ENCODE results near the gene ABCB4.

The ABCB4 gene

DNA sequence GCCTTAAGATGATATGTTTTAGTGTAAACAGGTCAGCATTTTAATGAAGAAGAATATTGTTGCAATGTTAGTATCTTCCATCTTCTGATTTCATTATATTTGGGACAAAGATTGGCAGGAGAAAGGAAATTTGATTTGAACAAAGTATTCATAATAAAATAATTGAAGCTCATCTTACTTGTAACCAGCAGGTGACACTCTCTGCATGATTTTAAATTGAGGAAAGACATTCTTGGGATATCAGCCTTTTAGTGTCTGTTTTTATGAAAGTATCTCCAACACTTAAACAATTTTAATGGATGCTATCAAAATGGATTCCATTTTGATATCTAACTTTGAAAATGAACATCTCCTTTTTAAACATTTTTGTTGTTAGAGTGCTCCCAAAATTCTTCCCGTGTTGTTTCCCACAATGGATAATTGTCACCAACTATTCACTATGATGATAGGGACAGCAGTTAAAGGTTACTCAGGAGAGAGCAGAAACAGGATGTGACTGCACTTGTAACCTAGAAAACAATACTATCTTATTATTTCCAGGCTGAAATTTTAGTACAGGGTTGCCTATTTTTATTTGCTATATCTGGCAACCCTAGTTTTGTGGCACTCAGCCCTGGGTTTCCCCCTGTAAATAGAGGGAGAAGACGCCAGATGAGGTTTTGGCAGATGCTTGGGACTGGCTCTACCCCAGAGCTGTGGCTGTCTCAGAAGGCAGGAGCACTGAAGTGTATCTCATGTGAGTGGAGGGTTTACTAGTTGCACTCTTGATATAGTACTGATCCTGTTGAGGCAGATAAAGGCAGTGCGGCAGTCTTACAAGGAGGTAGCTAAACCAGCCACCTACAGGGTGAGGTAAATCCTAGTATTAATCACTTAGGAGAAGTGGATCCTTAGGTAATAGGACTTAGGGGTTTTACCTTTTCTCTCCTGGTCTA lies 31.0 kb upstream of the ABCB4 start:
- Histone ChIP-seq H3K9ac (ENCODE audit: low read depth in 1 of 2, low read length in 2 of 2) (no peak overlapping the region), H3K27ac (ENCODE audit: low read depth in 2 of 2, low read length in 2 of 2) (no peak overlapping the region), H3K27me3 (ENCODE audit: control insufficient read depth in 2 of 2, insufficient read depth in 2 of 2, low read length in 2 of 2) (no peaks in the 10 kb centered on the region), H3K4me3 (ENCODE audit: low read length in 2 of 2) (no peak overlapping the region), H3K36me3 (ENCODE audit: control insufficient read depth in 2 of 2, insufficient read depth in 2 of 2, low read length in 2 of 2) (no peaks in the 10 kb centered on the region), H3K4me1 (ENCODE audit: control insufficient read depth in 2 of 2, insufficient read depth in 2 of 2, low read length in 2 of 2) (no peaks in the 10 kb centered on the region), H3K9me3 (ENCODE audit: control insufficient read depth in 2 of 2, low read length in 2 of 2) (no peaks in the 10 kb centered on the region)

DNA sequence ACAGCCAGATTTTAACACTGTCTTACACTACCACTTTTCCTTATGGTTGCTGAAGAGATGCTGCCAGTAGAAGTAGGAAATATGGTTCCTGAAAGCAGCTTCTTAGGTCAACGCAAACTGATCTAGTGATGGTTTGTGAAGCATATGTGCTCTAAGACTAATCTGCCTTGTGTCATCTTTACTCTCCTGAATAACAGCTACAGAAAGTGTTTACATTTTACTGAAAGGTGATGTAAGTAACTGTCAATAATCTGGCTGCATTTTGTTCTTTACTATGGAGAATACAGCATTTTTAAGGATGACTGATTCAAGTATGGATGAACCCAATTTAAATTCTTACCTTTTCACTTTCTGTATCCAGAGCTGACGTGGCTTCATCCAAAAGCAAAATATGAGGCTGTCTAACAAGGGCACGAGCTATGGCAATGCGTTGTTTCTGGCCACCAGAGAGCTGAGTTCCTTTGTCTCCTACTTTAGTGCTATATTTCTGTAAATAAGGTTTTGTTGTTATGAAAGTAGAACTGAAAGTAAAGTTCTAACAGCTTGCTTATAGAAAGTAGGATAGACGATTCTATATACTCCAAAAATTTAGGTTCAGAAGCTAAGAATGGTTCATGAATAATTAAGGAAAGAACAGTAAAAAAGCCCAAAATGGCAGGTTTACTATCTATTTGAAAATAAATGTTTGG lies 30.2 kb upstream of the ABCB4 start:
- H3K4me3 ChIP-seq (ENCODE audit: low read length in 2 of 2), result no peak overlapping the region
- no peaks in the 10 kb centered on the region for H3K4me1 ChIP-seq (ENCODE audit: control insufficient read depth in 2 of 2, insufficient read depth in 2 of 2, low read length in 2 of 2)
- no peaks in the 10 kb centered on the region for H3K36me3 ChIP-seq (ENCODE audit: control insufficient read depth in 2 of 2, insufficient read depth in 2 of 2, low read length in 2 of 2)
- no peak overlapping the region for H3K9ac ChIP-seq (ENCODE audit: low read depth in 1 of 2, low read length in 2 of 2)
- no peak overlapping the region for H3K27ac ChIP-seq (ENCODE audit: low read depth in 2 of 2, low read length in 2 of 2)
- no peaks in the 10 kb centered on the region for H3K27me3 ChIP-seq (ENCODE audit: control insufficient read depth in 2 of 2, insufficient read depth in 2 of 2, low read length in 2 of 2)
- H3K9me3 ChIP-seq (ENCODE audit: control insufficient read depth in 2 of 2, low read length in 2 of 2), result no peaks in the 10 kb centered on the region

DNA sequence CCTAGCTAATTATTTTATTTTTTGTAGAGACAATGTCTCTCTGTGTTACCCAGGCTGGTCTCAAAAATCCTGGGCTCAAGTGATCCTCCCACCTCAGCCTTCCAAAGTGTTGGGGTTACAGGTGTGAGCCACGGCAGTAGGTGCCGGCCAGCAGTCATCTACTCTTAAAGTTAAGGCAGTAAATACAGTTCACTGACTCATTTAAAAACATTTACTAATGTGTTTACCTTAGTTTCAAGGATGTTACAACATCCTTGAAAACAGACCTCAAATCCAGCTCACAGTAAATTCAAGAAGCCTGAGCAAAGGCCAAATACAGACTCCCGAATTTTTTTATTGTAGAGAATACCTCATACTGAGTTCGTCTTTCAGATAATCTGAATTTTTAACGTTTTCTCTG lies 29.6 kb upstream of the ABCB4 start:
- Histone ChIP-seq H3K27me3 (ENCODE audit: control insufficient read depth in 2 of 2, insufficient read depth in 2 of 2, low read length in 2 of 2) (no peaks in the 10 kb centered on the region), H3K27ac (ENCODE audit: low read depth in 2 of 2, low read length in 2 of 2) (no peak overlapping the region), H3K4me1 (ENCODE audit: control insufficient read depth in 2 of 2, insufficient read depth in 2 of 2, low read length in 2 of 2) (no peaks in the 10 kb centered on the region), H3K9me3 (ENCODE audit: control insufficient read depth in 2 of 2, low read length in 2 of 2) (no peaks in the 10 kb centered on the region), H3K4me3 (ENCODE audit: low read length in 2 of 2) (no peak overlapping the region), H3K36me3 (ENCODE audit: control insufficient read depth in 2 of 2, insufficient read depth in 2 of 2, low read length in 2 of 2) (no peaks in the 10 kb centered on the region), H3K9ac (ENCODE audit: low read depth in 1 of 2, low read length in 2 of 2) (no peak overlapping the region)

DNA sequence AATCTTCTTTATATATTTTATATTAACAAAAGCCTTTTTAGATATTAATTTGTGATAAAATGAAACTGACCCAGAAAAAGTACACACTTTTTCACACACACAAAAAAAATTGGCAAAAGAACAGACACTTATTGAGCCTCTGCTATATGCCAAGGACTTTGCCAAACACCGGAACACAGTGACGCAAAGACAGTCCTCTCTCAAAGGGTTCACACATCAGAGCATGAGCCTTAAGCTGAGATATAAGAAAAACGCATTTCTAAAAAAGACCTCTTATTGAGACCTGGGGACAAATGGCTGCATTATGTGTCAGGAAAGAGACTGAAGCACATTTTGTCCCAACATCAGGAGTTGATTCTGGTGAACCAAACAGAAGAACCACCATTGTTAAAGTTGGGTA lies 24.0 kb upstream of the ABCB4 start:
- H3K4me1 ChIP-seq (ENCODE audit: control insufficient read depth in 2 of 2, insufficient read depth in 2 of 2, low read length in 2 of 2), result no peaks in the 10 kb centered on the region
- no peak overlapping the region for H3K4me3 ChIP-seq (ENCODE audit: low read length in 2 of 2)
- H3K27me3 ChIP-seq (ENCODE audit: control insufficient read depth in 2 of 2, insufficient read depth in 2 of 2, low read length in 2 of 2), result no peaks in the 10 kb centered on the region
- H3K9ac ChIP-seq (ENCODE audit: low read depth in 1 of 2, low read length in 2 of 2), result no peak overlapping the region
- no peak overlapping the region for H3K27ac ChIP-seq (ENCODE audit: low read depth in 2 of 2, low read length in 2 of 2)
- H3K9me3 ChIP-seq (ENCODE audit: control insufficient read depth in 2 of 2, low read length in 2 of 2), result no peaks in the 10 kb centered on the region
- no peaks in the 10 kb centered on the region for H3K36me3 ChIP-seq (ENCODE audit: control insufficient read depth in 2 of 2, insufficient read depth in 2 of 2, low read length in 2 of 2)

DNA sequence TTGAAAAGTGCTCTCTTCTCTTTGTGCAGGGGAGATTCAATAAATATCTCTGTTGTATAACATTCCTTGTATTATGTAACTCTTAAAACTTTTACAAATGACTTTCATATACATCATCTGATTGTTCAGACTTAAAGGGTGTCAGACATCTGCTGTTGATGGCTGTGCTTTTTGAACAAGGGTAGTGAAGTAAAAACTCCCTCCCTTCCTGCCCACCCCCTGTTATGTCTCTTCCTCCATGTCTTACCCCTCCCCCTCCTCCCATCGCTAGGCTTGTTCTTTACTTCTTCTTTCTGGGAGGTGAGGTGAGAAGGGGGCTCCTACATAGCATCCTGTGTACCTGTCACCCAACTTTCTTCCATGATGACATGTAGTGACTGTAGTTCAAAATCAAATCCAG lies 23.4 kb upstream of the ABCB4 start:
- no peak overlapping the region for H3K4me3 ChIP-seq (ENCODE audit: low read length in 2 of 2)
- no peak overlapping the region for H3K9ac ChIP-seq (ENCODE audit: low read depth in 1 of 2, low read length in 2 of 2)
- H3K4me1 ChIP-seq (ENCODE audit: control insufficient read depth in 2 of 2, insufficient read depth in 2 of 2, low read length in 2 of 2), result no peaks in the 10 kb centered on the region
- no peaks in the 10 kb centered on the region for H3K9me3 ChIP-seq (ENCODE audit: control insufficient read depth in 2 of 2, low read length in 2 of 2)
- no peaks in the 10 kb centered on the region for H3K27me3 ChIP-seq (ENCODE audit: control insufficient read depth in 2 of 2, insufficient read depth in 2 of 2, low read length in 2 of 2)
- no peaks in the 10 kb centered on the region for H3K36me3 ChIP-seq (ENCODE audit: control insufficient read depth in 2 of 2, insufficient read depth in 2 of 2, low read length in 2 of 2)
- no peak overlapping the region for H3K27ac ChIP-seq (ENCODE audit: low read depth in 2 of 2, low read length in 2 of 2)

DNA sequence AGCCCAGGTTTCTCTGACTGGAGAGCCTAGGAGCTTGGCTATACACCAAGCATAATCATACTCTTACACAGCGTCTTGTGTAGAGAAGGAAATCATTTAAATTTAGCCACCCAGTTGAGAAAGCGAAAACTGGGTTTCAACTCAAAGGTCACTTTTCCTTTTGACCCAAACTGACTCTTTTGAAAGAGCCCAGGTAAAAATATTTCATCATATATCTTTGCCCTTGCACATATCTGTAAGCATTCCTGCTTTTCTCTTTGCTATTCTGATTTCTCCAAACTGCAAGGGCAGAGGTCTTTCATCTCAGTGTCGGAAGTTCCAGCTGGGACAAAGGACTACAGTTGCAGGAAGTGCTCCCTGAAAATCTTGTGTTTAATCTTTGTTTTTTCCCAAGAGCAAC lies 22.0 kb upstream of the ABCB4 start:
- Histone ChIP-seq H3K4me1 (ENCODE audit: control insufficient read depth in 2 of 2, insufficient read depth in 2 of 2, low read length in 2 of 2) (no peaks in the 10 kb centered on the region), H3K27ac (ENCODE audit: low read depth in 2 of 2, low read length in 2 of 2) (no peak overlapping the region), H3K9me3 (ENCODE audit: control insufficient read depth in 2 of 2, low read length in 2 of 2) (no peaks in the 10 kb centered on the region), H3K4me3 (ENCODE audit: low read length in 2 of 2) (no peak overlapping the region), H3K27me3 (ENCODE audit: control insufficient read depth in 2 of 2, insufficient read depth in 2 of 2, low read length in 2 of 2) (no peaks in the 10 kb centered on the region), H3K9ac (ENCODE audit: low read depth in 1 of 2, low read length in 2 of 2) (no peak overlapping the region), H3K36me3 (ENCODE audit: control insufficient read depth in 2 of 2, insufficient read depth in 2 of 2, low read length in 2 of 2) (no peaks in the 10 kb centered on the region)

DNA sequence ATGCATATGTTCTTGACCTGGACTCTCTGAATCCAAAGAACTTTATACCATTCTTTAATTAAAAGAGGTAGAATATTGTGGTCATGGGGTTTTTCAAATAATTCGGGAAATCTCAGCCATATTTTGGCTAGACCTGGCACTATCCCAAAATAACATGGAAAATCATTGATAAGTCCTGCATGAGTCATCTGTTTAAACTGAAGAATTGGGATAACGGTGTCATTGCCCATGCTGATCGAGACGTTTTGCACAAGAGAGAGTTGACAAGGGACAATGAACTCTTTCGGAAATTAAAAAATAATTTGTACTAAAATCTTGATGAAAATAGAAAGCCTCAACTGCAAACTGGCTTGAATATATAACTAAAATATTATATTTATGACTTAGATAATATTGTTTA lies 19.9 kb upstream of the ABCB4 start:
- Histone ChIP-seq H3K36me3 (ENCODE audit: control insufficient read depth in 2 of 2, insufficient read depth in 2 of 2, low read length in 2 of 2) (no peaks in the 10 kb centered on the region), H3K9ac (ENCODE audit: low read depth in 1 of 2, low read length in 2 of 2) (no peak overlapping the region), H3K9me3 (ENCODE audit: control insufficient read depth in 2 of 2, low read length in 2 of 2) (no peaks in the 10 kb centered on the region), H3K27me3 (ENCODE audit: control insufficient read depth in 2 of 2, insufficient read depth in 2 of 2, low read length in 2 of 2) (no peaks in the 10 kb centered on the region), H3K4me1 (ENCODE audit: control insufficient read depth in 2 of 2, insufficient read depth in 2 of 2, low read length in 2 of 2) (no peaks in the 10 kb centered on the region), H3K4me3 (ENCODE audit: low read length in 2 of 2) (no peak overlapping the region), H3K27ac (ENCODE audit: low read depth in 2 of 2, low read length in 2 of 2) (no peak overlapping the region)

DNA sequence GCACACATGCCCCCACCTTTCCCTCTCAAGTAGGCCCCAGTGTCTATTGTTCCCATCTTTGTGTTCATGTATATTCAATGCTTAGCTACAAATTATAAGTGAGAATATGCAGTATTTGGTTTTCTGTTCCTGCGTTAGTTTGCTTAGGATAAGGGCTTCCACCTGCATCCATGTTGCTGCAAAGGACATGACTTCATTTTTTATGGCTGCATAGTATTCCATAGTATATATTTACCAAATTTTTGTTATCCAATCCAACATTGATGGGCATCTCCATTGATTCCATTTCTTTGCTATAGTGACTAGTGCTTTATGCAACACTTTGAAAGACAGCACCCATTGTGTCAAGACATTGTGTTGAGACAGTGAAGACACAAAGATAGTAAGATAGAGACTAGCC lies 19.0 kb upstream of the ABCB4 start:
- Histone ChIP-seq H3K36me3 (ENCODE audit: control insufficient read depth in 2 of 2, insufficient read depth in 2 of 2, low read length in 2 of 2) (no peaks in the 10 kb centered on the region), H3K9ac (ENCODE audit: low read depth in 1 of 2, low read length in 2 of 2) (no peak overlapping the region), H3K4me1 (ENCODE audit: control insufficient read depth in 2 of 2, insufficient read depth in 2 of 2, low read length in 2 of 2) (no peaks in the 10 kb centered on the region), H3K27me3 (ENCODE audit: control insufficient read depth in 2 of 2, insufficient read depth in 2 of 2, low read length in 2 of 2) (no peaks in the 10 kb centered on the region), H3K27ac (ENCODE audit: low read depth in 2 of 2, low read length in 2 of 2) (no peak overlapping the region), H3K9me3 (ENCODE audit: control insufficient read depth in 2 of 2, low read length in 2 of 2) (no peaks in the 10 kb centered on the region), H3K4me3 (ENCODE audit: low read length in 2 of 2) (no peak overlapping the region)

DNA sequence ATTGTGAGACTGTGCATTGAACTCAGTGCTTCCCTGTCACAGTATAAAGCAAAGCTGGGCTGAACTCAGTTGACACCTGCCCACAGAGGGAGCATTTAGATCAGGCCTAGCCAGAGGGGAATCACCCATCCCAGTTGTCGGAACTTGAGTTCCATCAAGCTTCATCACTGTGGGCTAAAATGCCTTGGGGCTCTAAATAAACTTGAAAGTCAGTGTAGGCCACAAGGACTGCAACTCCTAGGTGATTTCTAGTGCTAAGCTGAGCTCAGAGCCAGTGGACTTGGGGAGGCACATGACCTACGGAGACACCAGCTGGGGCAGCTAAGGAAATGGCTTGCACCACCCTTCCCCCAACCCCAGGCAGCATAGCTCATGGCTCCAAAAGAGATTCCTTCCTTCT lies 7.7 kb upstream of the ABCB4 start:
- H3K9ac ChIP-seq (ENCODE audit: low read depth in 1 of 2, low read length in 2 of 2), result no peak overlapping the region
- no peak overlapping the region for H3K4me3 ChIP-seq (ENCODE audit: low read length in 2 of 2)
- no peaks in the 10 kb centered on the region for H3K4me1 ChIP-seq (ENCODE audit: control insufficient read depth in 2 of 2, insufficient read depth in 2 of 2, low read length in 2 of 2)
- no peaks in the 10 kb centered on the region for H3K27me3 ChIP-seq (ENCODE audit: control insufficient read depth in 2 of 2, insufficient read depth in 2 of 2, low read length in 2 of 2)
- no peak overlapping the region for H3K27ac ChIP-seq (ENCODE audit: low read depth in 2 of 2, low read length in 2 of 2)
- no peaks in the 10 kb centered on the region for H3K36me3 ChIP-seq (ENCODE audit: control insufficient read depth in 2 of 2, insufficient read depth in 2 of 2, low read length in 2 of 2)
- H3K9me3 ChIP-seq (ENCODE audit: control insufficient read depth in 2 of 2, low read length in 2 of 2), result no peaks in the 10 kb centered on the region

DNA sequence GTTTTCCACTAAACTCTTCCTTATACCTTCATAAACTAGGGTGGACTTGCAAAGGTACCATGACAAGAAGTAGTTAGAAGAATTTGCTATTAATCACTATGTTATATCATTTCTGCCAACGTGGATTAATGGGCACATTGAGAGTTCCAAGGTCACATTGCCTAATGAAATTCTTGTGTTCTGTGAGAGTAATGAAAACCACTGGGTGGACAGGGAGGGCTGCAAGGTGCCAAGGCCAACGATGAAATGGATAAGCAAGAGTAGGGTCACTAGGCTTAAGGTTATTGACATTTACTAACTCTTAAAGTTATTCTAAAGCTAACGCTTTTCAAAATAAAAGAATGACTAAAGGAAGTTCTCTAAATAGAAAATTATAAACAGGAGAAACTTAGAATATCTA lies 6.6 kb upstream of the ABCB4 start:
- Histone ChIP-seq H3K27me3 (ENCODE audit: control insufficient read depth in 2 of 2, insufficient read depth in 2 of 2, low read length in 2 of 2) (no peaks in the 10 kb centered on the region), H3K9ac (ENCODE audit: low read depth in 1 of 2, low read length in 2 of 2) (no peak overlapping the region), H3K36me3 (ENCODE audit: control insufficient read depth in 2 of 2, insufficient read depth in 2 of 2, low read length in 2 of 2) (no peaks in the 10 kb centered on the region), H3K4me1 (ENCODE audit: control insufficient read depth in 2 of 2, insufficient read depth in 2 of 2, low read length in 2 of 2) (no peaks in the 10 kb centered on the region), H3K9me3 (ENCODE audit: control insufficient read depth in 2 of 2, low read length in 2 of 2) (no peaks in the 10 kb centered on the region), H3K27ac (ENCODE audit: low read depth in 2 of 2, low read length in 2 of 2) (no peak overlapping the region), H3K4me3 (ENCODE audit: low read length in 2 of 2) (no peak overlapping the region)

Data from mucosa of rectum (tissue), 2 donors.